SK-N-SH treated with all-trans-retinoic acid at 6 μM for 48 hours (cell line): Measurements from ENCODE around the gene PIAS1.
"Not testable (repeated sequence)": the region's sequence is repeated elsewhere in the genome, so short reads cannot be mapped to it uniquely, and the experiment has no call there.

Experiments
- ATAC-seq: fragments of 200-7000 bp; cut with Tn5 transposase; 3 replicates; pipeline ENCODE4 v1.9.1; 2020; ENCODE audit warnings: mild to moderate bottlenecking, moderate library complexity
- ARNTL ChIP-seq: fragments of 450-650 bp; formaldehyde crosslinking; IDR thresholded peaks from 2 replicates; pipeline ENCODE4 v1.5.0; 2020; ENCODE audit warnings: low read depth, mild to moderate bottlenecking, moderate library complexity, borderline replicate concordance
- BACH2 ChIP-seq: fragments of 250-450 bp; sonication (Bioruptor Pico); IDR thresholded peaks from 2 replicates; pipeline ENCODE4 v1.9.0; 2021; ENCODE audit warnings: mild to moderate bottlenecking, borderline replicate concordance
- CSDC2 ChIP-seq: fragments of 250-450 bp; sonication (Bioruptor Pico); IDR thresholded peaks from 2 replicates; pipeline ENCODE4 v1.5.0; 2020; ENCODE audit warnings: mild to moderate bottlenecking, moderate library complexity
- ESRRG ChIP-seq: fragments of 250-450 bp; sonication (Bioruptor Pico); IDR thresholded peaks from 2 replicates; pipeline ENCODE4 v1.6.1; 2021; ENCODE audit warnings: mild to moderate bottlenecking
- ISL1 ChIP-seq: fragments of 250-450 bp; sonication (Bioruptor Pico); IDR thresholded peaks from 2 replicates; pipeline ENCODE4 v2.1.2; 2022; ENCODE audit warnings: mild to moderate bottlenecking, moderate library complexity
- OSR1 ChIP-seq: fragments of 250-450 bp; sonication (Bioruptor Pico); IDR thresholded peaks from 2 replicates; pipeline ENCODE4 v1.8.0; 2022; ENCODE audit warnings: moderate library complexity, mild to moderate bottlenecking, inconsistent platforms
- PATZ1 ChIP-seq: fragments of 250-450 bp; sonication (Bioruptor Pico); IDR thresholded peaks from 2 replicates; pipeline ENCODE4 v1.8.0; 2020; ENCODE audit warnings: mild to moderate bottlenecking, moderate library complexity, borderline replicate concordance
- RARB ChIP-seq: fragments of 250-450 bp; sonication (Bioruptor Pico); IDR thresholded peaks from 2 replicates; pipeline ENCODE4 v1.8.0; 2021; ENCODE audit warnings: mild to moderate bottlenecking, moderate library complexity
- TCF4 ChIP-seq: fragments of 250-450 bp; sonication (Bioruptor Pico); IDR thresholded peaks from 2 replicates; pipeline ENCODE4 v1.8.0; 2021; ENCODE audit warnings: mild to moderate bottlenecking, moderate library complexity, borderline replicate concordance
- TSHZ2 ChIP-seq: fragments of 250-450 bp; sonication (Bioruptor Pico); IDR thresholded peaks from 2 replicates; pipeline ENCODE4 v1.5.0; 2020; ENCODE audit warnings: mild to moderate bottlenecking, moderate library complexity
- ZFP30 ChIP-seq: fragments of 450-650 bp; formaldehyde crosslinking; IDR thresholded peaks from 2 replicates; pipeline ENCODE4 v1.5.0; 2022; ENCODE audit warnings: mild to moderate bottlenecking, moderate library complexity
- ZNF565 ChIP-seq: fragments of 450-650 bp; formaldehyde crosslinking; conservative IDR thresholded peaks from 2 replicates; pipeline ENCODE4 v1.5.0; 2020; ENCODE audit warnings: low read depth, mild to moderate bottlenecking, moderate library complexity
- ZNF8 ChIP-seq: fragments of 450-650 bp; formaldehyde crosslinking; IDR thresholded peaks from 2 replicates; pipeline ENCODE4 v1.5.0; 2020; ENCODE audit warnings: mild to moderate bottlenecking, moderate library complexity
- TF ChIP-seq, protein P1 (sequence below): fragments of 250-450 bp; sonication (Bioruptor Pico); IDR thresholded peaks from 2 replicates; pipeline ENCODE4 v1.5.1; 2021; ENCODE audit warnings: mild to moderate bottlenecking, moderate library complexity
- TF ChIP-seq, protein P2 (sequence below): fragments of 250-450 bp; sonication (Bioruptor Pico); IDR thresholded peaks from 2 replicates; pipeline ENCODE4 v1.5.1; 2020; ENCODE audit warnings: low read depth, mild to moderate bottlenecking, moderate library complexity
- TF ChIP-seq, protein P3 (sequence below): fragments of 250-450 bp; sonication (Bioruptor Pico); IDR thresholded peaks from 2 replicates; pipeline ENCODE4 v1.8.0; 2021; ENCODE audit warnings: low read depth, mild to moderate bottlenecking, moderate library complexity, borderline replicate concordance

Gene PIAS1

GRCh38 chr15:68057034-68057433 lies 2.9 kb downstream of the PIAS1 start:
- ATAC-seq, result no peak
- TF ChIP-seq, protein P1, sequence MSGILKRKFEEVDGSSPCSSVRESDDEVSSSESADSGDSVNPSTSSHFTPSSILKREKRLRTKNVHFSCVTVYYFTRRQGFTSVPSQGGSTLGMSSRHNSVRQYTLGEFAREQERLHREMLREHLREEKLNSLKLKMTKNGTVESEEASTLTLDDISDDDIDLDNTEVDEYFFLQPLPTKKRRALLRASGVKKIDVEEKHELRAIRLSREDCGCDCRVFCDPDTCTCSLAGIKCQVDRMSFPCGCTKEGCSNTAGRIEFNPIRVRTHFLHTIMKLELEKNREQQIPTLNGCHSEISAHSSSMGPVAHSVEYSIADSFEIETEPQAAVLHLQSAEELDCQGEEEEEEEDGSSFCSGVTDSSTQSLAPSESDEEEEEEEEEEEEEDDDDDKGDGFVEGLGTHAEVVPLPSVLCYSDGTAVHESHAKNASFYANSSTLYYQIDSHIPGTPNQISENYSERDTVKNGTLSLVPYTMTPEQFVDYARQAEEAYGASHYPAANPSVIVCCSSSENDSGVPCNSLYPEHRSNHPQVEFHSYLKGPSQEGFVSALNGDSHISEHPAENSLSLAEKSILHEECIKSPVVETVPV, result no peak
- TF ChIP-seq TSHZ2 (CRISPR knock-in tag), result no peak
- no peak for TF ChIP-seq ZFP30
- TF ChIP-seq, protein P2, sequence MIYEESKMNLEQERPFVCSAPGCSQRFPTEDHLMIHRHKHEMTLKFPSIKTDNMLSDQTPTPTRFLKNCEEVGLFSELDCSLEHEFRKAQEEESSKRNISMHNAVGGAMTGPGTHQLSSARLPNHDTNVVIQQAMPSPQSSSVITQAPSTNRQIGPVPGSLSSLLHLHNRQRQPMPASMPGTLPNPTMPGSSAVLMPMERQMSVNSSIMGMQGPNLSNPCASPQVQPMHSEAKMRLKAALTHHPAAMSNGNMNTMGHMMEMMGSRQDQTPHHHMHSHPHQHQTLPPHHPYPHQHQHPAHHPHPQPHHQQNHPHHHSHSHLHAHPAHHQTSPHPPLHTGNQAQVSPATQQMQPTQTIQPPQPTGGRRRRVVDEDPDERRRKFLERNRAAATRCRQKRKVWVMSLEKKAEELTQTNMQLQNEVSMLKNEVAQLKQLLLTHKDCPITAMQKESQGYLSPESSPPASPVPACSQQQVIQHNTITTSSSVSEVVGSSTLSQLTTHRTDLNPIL (CRISPR knock-in tag), result no peak
- no peak for TF ChIP-seq ZNF8 (CRISPR knock-in tag)
- TF ChIP-seq ARNTL (CRISPR knock-in tag), result no peak
- TF ChIP-seq ESRRG (CRISPR knock-in tag), result no peak
- no peak for TF ChIP-seq OSR1 (CRISPR knock-in tag)
- TF ChIP-seq ZNF565 (CRISPR knock-in tag), result no peak
- TF ChIP-seq, protein P3, sequence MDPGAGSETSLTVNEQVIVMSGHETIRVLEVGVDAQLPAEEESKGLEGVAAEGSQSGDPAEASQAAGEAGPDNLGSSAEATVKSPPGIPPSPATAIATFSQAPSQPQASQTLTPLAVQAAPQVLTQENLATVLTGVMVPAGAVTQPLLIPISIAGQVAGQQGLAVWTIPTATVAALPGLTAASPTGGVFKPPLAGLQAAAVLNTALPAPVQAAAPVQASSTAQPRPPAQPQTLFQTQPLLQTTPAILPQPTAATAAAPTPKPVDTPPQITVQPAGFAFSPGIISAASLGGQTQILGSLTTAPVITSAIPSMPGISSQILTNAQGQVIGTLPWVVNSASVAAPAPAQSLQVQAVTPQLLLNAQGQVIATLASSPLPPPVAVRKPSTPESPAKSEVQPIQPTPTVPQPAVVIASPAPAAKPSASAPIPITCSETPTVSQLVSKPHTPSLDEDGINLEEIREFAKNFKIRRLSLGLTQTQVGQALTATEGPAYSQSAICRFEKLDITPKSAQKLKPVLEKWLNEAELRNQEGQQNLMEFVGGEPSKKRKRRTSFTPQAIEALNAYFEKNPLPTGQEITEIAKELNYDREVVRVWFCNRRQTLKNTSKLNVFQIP (CRISPR knock-in tag), result no peak

DNA sequence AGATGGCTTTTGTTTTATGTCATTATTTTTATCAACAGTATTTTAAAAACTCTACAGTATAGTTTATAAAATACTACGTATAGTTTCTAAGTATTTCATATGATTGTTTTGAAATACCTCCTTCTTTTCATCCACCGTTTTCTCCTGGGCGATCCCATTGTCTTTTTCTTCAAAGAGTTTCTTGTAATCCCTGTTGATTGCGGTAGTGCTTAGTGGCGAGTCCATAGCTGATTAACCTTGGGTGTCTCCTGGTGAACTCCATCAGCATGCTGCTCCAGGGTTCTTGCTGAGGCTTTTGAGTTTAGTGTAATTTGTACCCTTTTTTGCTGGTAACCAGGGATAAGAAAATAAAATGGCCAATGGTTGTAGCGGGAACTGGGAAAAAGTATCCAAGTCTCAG lies 3.6 kb downstream of the PIAS1 start:
- TF ChIP-seq, protein P1, result no peak
- TF ChIP-seq OSR1 (CRISPR knock-in tag) (no peak), ZNF8 (CRISPR knock-in tag) (no peak), BACH2 (CRISPR knock-in tag) (no peak), TCF4 (no peak), ISL1 (CRISPR knock-in tag) (no peak), ESRRG (CRISPR knock-in tag) (no peak), CSDC2 (CRISPR knock-in tag) (no peak), PATZ1 (CRISPR knock-in tag) (no peak), RARB (CRISPR knock-in tag) (no peak)
- TF ChIP-seq, protein P2 (CRISPR knock-in tag), result no peak
- no peak for ATAC-seq

DNA sequence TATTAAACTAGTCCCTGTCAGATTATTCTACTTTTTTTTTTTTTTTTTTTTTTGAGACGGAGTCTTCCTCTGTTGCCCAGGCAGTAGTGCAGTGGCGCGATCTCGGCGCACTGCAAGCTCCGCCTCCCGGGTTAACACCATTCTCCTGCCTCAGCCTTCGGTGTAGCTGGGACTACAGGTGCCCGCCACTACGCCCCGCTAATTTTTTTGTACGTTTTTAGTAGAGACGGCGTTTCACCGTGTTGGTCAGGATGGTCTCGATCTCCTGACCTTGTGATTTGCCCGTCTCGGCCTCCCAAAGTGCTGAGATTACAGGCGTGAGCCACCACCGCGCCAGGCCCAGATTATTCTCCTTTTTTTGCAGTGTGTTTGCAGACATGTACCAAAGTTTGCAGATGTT lies 4.9 kb downstream of the PIAS1 start:
- ATAC-seq, result not testable (repeated sequence)
